OCI-LY1 (cell line): ENCODE results near the gene C2orf49.

Experiments
- CTCF ChIP-seq: fragments of 200-600 bp; sonication (generic), shearing (Covaris generic); IDR thresholded peaks from 2 replicates; pipeline ENCODE4 v1.5.1; 2017; ENCODE audit warnings: mild to moderate bottlenecking, antibody characterized with exemption, low read length, moderate library complexity, mixed read lengths
- EZH2 ChIP-seq: fragments of 200-600 bp; sonication (generic), shearing (Covaris generic); IDR thresholded peaks from 2 replicates; pipeline ENCODE4 v1.8.0; 2017; ENCODE audit warnings: borderline replicate concordance, mixed run types, mild to moderate bottlenecking, antibody characterized with exemption, low read length, moderate library complexity, mixed read lengths

GRCh38 chr2:105307550-105307949 lies 29.8 kb upstream of the C2orf49 start:
- TF ChIP-seq CTCF (no peak), EZH2 (no peak)
